Gastrocnemius medialis (tissue), 4 donors: ENCODE data around the gene DHRS7B. TPM values are rescaled to one million over a fixed set of nuclear protein-coding genes. Genes with fewer than 3 reads are reported as not detected.
A peak's percentile ranks its signal among the peaks of the same experiment; 100 is the strongest.

Source experiments
- ATAC-seq, 2 donors: fragments of 150-250 bp; one replicate each; pipeline ENCODE4 v1.9.1; 2016
- DNase-seq, 2 donors: peaks; one replicate each; pipeline ENCODE4 v3.0.0-alpha.2; 2019
- H3K27ac ChIP-seq, 4 donors: fragments of 200-600 bp; sonication (generic); 1 replicate in 1 of 4; 2 replicates in 3 of 4; pipeline ENCODE4 v1.5.1; 2016 to 2018; ENCODE audit warnings: mild to moderate bottlenecking in 2 of 4, moderate library complexity in 1 of 4
- H3K27me3 ChIP-seq, 3 donors: fragments of 200-600 bp; sonication (generic) in 2 of 3; 1 replicate in 1 of 3; 2 replicates in 2 of 3; pipeline versions ENCODE4 v1.5.1 to v1.6.0; 2016 to 2019; ENCODE audit warnings: mild to moderate bottlenecking in 1 of 3, moderate library complexity in 1 of 3
- H3K36me3 ChIP-seq, 2 donors: fragments of 200-600 bp; sonication (generic) in 1 of 2; one replicate each; pipeline ENCODE4 v1.5.1; 2017 to 2018
- H3K4me1 ChIP-seq, 2 donors: fragments of 200-600 bp; sonication (generic) in 1 of 2; one replicate each; pipeline ENCODE4 v1.5.1; 2016 to 2017; ENCODE audit warnings: mild to moderate bottlenecking in 2 of 2
- H3K4me3 ChIP-seq, 4 donors: fragments of 200-600 bp; sonication (generic) in 3 of 4; 1 replicate in 1 of 4; 2 replicates in 3 of 4; pipeline ENCODE4 v1.5.1; 2016 to 2019; ENCODE audit warnings: mild to moderate bottlenecking in 2 of 4
- H3K9me3 ChIP-seq, 3 donors: fragments of 200-600 bp; sonication (generic) in 2 of 3; 1 replicate in 1 of 3; 2 replicates in 2 of 3; pipeline ENCODE4 v1.5.1; 2016 to 2019
- CTCF ChIP-seq, 5 experiments: fragments of 450-650 bp in 3 of 5; fragments of 200-600 bp in 2 of 5; sonication (generic) in 2 of 5; IDR thresholded peaks in 4 of 5; conservative IDR thresholded peaks in 1 of 5; 1 replicate in 4 of 5; 2 replicates in 1 of 5; pipeline ENCODE4 v1.5.1; 2016 to 2019; ENCODE audit warnings: antibody characterized with exemption in 5 of 5, mild to moderate bottlenecking in 3 of 5, moderate library complexity in 3 of 5
- POLR2A ChIP-seq, 2 donors: fragments of 450-650 bp; IDR thresholded peaks; one replicate each; pipeline ENCODE4 v1.6.1; 2017; ENCODE audit warnings: antibody characterized with exemption in 2 of 2, mild to moderate bottlenecking in 2 of 2, moderate library complexity in 2 of 2
- in situ Hi-C, 4 donors: fragments of 200-750 bp; cut with MboI; loops; one replicate each; pipeline versions ENCODE4 v1.15.0 to v1.8.0; 2017; ENCODE audit warnings: low sequenced_read_pairs in 4 of 4
- intact Hi-C: fragments of 100-400 bp; cut with DNase I; formaldehyde crosslinking; loops from one replicate; pipeline ENCODE4 v1.15.1; 2023; ENCODE audit warnings: low total_unique reads
- total RNA-seq, 4 donors: library from RNA; depleted of rRNA; stranded (reverse); fragments of >200 nt; gene quantifications; one replicate each; pipeline versions ENCODE4 v1.1.0 to v1.2.3, GENCODE V29; 2016

Gene DHRS7B
- total RNA-seq, 4 donors from 2014 or later: 35.7 to 73.2 (median 43.2) TPM

GRCh38 chr17:21214015-21214776, 87.4 kb downstream of the DHRS7B start, which contains the start of gene TMEM11:
TMEM11 (minus strand) TSS chr17:21214161; CDS start chr17:21214152, 9 bp downstream.
- in situ Hi-C loops: loop anchor here in 1 of 4 donors (10.0 kb wide), 1 partner anchor 89 kb away; the partner anchor contains the start of gene DHRS7B
- Histone ChIP-seq H3K4me3 (peak within 1 kb of the TSS; percentile 80 to 99 (median 93)), H3K4me1 (peaks cover 57 to 58% of the 10 kb centered on the region in 2 donors), H3K27me3 (no peaks in the 10 kb centered on the region), H3K9me3 (no peaks in the 10 kb centered on the region), H3K27ac (peak within 1 kb of the TSS; percentile 92 to 98 (median 96)), H3K36me3 (no peaks in the 10 kb centered on the region)
- peak; percentile 84 to 93 for TF ChIP-seq POLR2A (IDR thresholded peaks at IDR 0.05)
- TF ChIP-seq CTCF (IDR thresholded peaks at IDR 0.05 in 4 of 5, conservative IDR thresholded peaks at IDR 0.05 in 1 of 5): peak in 2 of 5 experiments; percentile 15 to 34
- DNase-seq: peak; percentile 95
- peak; percentile 51 to 57 for ATAC-seq
- intact Hi-C loops: loop anchor here (1.0 to 5.0 kb wide), 4 partner anchors 29 to 172 kb away; partner anchors contain the start of genes DHRS7B and USP22

- H3K27ac ChIP-seq: peak overlapping the region; percentile 92 to 98 (median 96)
- peak overlapping the region; percentile 80 to 99 (median 93) for H3K4me3 ChIP-seq
- H3K27me3 ChIP-seq: no peaks in the 10 kb centered on the region
- TF ChIP-seq POLR2A (IDR thresholded peaks at IDR 0.05) (no peak), CTCF (IDR thresholded peaks at IDR 0.05 in 4 of 5, conservative IDR thresholded peaks at IDR 0.05 in 1 of 5) (no peak)
- no peaks in the 10 kb centered on the region for H3K9me3 ChIP-seq
- intact Hi-C loops (loop anchor here (1.0 to 5.0 kb wide), 4 partner anchors 28 to 173 kb away; partner anchors contain the start of genes DHRS7B and USP22), in situ Hi-C loops (loop anchor here in 1 of 4 donors (10.0 kb wide), 1 partner anchor 90 kb away; the partner anchor contains the start of gene DHRS7B)
- no peaks in the 10 kb centered on the region for H3K36me3 ChIP-seq
- H3K4me1 ChIP-seq: peaks cover 49 to 50% of the 10 kb centered on the region in 2 donors
- ATAC-seq (peak; percentile 8 to 11), DNase-seq (no peak)
Observed at GRCh38 chr17:21214777-21215541, 88.2 kb downstream of the DHRS7B start.

- Histone ChIP-seq H3K27me3 (no peaks in the 10 kb centered on the region), H3K27ac (peak overlapping the region; percentile 23 to 98 (median 96)), H3K4me3 (no peak overlapping the region), H3K36me3 (no peaks in the 10 kb centered on the region), H3K4me1 (peaks cover 40 to 41% of the 10 kb centered on the region in 2 donors), H3K9me3 (no peaks in the 10 kb centered on the region)
- intact Hi-C loops: loop anchor here (2.0 kb wide), 2 partner anchors 27 to 73 kb away; no protein-coding TSS in a partner anchor
- ATAC-seq (no peak), DNase-seq (no peak)
- in situ Hi-C loops: loop anchor here in 1 of 4 donors (10.0 kb wide), 1 partner anchor 91 kb away; the partner anchor contains the start of gene DHRS7B
- TF ChIP-seq CTCF (IDR thresholded peaks at IDR 0.05 in 4 of 5, conservative IDR thresholded peaks at IDR 0.05 in 1 of 5) (no peak), POLR2A (IDR thresholded peaks at IDR 0.05) (no peak)
Observed at GRCh38 chr17:21215935-21216334, 89.2 kb downstream of the DHRS7B start.

GRCh38 chr17:21217346-21217745, 90.6 kb downstream of the DHRS7B start:
- Histone ChIP-seq H3K4me1 (peaks cover 26% of the 10 kb centered on the region in 2 donors), H3K27ac (peak overlapping the region in 1 of 4 donors; percentile 94), H3K27me3 (no peaks in the 10 kb centered on the region), H3K9me3 (no peaks in the 10 kb centered on the region), H3K36me3 (no peaks in the 10 kb centered on the region), H3K4me3 (no peak overlapping the region)
- ATAC-seq (no peak), DNase-seq (no peak)
- TF ChIP-seq POLR2A (IDR thresholded peaks at IDR 0.05): no peak
- no peak for TF ChIP-seq CTCF (IDR thresholded peaks at IDR 0.05 in 4 of 5, conservative IDR thresholded peaks at IDR 0.05 in 1 of 5)
- in situ Hi-C loops (loop anchor here in 1 of 4 donors (10.0 kb wide), 1 partner anchor 93 kb away; the partner anchor contains the start of gene DHRS7B), intact Hi-C loops (no loop called here)
